Measurements from ENCODE around the gene RIMS1.
A peak's percentile ranks its signal among the peaks of the same experiment; 100 is the strongest.

The RIMS1 gene, protein sequence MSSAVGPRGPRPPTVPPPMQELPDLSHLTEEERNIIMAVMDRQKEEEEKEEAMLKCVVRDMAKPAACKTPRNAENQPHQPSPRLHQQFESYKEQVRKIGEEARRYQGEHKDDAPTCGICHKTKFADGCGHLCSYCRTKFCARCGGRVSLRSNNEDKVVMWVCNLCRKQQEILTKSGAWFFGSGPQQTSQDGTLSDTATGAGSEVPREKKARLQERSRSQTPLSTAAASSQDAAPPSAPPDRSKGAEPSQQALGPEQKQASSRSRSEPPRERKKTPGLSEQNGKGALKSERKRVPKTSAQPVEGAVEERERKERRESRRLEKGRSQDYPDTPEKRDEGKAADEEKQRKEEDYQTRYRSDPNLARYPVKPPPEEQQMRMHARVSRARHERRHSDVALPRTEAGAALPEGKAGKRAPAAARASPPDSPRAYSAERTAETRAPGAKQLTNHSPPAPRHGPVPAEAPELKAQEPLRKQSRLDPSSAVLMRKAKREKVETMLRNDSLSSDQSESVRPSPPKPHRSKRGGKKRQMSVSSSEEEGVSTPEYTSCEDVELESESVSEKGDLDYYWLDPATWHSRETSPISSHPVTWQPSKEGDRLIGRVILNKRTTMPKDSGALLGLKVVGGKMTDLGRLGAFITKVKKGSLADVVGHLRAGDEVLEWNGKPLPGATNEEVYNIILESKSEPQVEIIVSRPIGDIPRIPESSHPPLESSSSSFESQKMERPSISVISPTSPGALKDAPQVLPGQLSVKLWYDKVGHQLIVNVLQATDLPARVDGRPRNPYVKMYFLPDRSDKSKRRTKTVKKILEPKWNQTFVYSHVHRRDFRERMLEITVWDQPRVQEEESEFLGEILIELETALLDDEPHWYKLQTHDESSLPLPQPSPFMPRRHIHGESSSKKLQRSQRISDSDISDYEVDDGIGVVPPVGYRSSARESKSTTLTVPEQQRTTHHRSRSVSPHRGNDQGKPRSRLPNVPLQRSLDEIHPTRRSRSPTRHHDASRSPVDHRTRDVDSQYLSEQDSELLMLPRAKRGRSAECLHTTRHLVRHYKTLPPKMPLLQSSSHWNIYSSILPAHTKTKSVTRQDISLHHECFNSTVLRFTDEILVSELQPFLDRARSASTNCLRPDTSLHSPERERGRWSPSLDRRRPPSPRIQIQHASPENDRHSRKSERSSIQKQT (N-terminal part only)

DNA sequence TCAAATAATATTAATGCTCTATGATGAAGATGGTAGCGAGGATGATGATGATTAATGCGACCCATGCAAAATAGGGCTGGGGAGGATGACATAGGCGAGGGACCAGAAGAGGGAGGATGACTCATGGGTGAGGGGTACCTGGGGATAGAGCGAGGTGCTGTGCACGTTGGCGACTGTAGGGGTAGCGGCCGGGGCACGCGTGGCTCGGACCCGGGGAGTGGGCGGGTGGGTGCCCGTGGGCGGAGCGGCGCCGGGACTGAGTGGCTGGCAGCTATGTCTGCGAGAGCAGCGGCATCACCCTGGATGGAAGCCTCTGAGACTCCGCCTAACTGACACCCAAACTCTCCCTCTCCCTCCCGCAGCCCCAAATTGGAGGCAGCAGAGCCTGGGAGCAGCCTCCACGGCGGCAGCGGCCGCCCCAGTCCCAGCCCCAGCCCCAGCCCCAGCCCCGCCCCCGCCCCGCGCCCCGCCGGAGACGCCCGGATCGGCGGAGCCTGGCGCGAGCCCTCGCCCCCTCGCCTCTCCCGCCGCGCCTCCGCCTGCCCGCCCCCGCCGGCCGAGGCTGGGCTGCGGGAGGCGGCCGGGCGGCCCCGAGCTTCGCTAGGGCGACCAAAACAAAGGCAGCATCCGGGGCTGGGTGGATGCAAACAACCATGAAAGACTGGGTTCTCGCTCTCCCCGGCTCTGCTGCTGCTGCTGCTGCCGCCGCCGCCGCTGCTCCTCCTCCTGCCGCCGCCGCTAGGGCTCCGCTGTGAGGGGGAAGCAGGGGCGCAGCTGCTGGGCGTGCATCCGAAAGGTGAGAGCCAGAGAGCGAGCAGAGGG, at the start of gene RIMS1:
Gene RIMS1, plus strand, starts transcription at position 367 of the 822 bp plus-strand sequence. CDS start 474 bp downstream, outside the sequence.
- no peak for DNase-seq (ENCODE audit: low read depth)

DNA sequence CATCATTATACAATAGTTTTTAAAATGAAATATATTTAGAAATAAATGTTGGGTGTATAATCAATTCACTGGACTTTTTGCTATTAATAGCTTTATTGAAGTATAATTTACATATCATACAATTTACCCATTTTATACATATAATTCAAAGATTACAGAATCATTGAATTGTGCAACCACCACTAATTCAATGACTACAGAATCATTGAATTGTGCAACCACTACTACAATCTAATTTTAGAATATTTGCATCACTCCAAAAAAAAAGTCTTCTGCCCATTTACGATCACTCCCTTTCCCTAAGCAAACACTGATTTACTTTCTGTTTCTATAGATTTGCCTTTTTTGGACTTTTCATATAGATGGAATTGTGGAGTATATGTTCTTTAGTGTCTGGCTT, 35.1 kb upstream of the RIMS1 start:
- no peak for DNase-seq (ENCODE audit: low read depth)

DNA sequence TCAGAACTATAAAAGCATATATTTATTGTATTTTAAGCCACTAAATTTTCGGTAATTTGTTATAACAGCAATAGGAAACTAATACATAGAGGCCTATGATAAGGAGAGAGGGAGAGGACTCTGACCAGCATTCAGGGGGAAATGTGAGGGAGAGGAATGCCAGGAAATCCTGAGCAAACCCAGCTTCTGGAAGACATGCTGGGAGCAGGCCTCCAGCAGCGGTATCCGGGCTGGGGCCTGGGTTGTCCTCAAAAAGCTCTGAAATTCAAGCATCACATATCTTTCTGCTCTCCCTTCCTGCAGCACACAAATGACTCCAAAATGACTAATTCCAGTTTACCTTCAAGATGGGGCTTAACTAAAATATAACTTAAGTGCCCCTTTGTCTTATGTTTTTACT, 33.4 kb upstream of the RIMS1 start:
- no peak for DNase-seq (ENCODE audit: low read depth)

DNA sequence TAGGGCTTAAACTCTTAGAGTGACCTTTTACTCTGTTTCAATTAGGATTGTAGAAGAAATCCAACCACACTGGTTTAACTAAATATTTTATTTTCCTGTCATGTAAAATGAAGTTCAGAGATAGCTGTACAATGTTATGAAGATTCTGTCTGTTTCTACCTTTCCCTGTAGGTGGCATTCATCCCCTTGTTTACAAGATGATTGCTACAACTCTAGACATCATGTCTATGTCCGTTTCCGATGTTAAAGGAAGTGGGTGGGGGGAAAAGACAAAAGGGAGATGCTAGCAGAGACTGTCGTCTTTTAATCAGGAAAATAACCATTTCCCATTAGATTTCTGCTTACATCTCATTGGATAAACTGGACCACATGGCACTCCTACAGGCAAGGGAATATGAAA, 30.9 kb upstream of the RIMS1 start:
- no peak for DNase-seq (ENCODE audit: low read depth)

DNA sequence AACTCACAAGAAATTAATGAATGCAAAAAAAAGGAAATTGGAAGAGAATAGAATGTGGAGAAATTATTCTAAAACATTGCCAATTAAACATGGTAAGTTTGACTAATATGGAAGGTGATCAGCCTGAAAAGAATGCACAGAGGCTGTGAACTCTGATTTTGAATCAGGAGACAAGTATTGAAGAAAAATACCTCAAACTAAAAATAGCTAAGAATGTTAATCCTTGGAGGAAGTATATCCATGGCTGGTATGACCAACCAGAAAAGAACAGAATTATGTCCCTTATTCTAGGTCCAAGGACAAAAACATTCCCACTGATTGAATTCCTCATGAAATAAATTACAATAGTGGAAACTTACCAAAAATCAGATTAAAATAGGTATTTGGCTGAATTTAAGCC, 7.3 kb upstream of the RIMS1 start:
- DNase-seq (ENCODE audit: low read depth), result no peak

DNA sequence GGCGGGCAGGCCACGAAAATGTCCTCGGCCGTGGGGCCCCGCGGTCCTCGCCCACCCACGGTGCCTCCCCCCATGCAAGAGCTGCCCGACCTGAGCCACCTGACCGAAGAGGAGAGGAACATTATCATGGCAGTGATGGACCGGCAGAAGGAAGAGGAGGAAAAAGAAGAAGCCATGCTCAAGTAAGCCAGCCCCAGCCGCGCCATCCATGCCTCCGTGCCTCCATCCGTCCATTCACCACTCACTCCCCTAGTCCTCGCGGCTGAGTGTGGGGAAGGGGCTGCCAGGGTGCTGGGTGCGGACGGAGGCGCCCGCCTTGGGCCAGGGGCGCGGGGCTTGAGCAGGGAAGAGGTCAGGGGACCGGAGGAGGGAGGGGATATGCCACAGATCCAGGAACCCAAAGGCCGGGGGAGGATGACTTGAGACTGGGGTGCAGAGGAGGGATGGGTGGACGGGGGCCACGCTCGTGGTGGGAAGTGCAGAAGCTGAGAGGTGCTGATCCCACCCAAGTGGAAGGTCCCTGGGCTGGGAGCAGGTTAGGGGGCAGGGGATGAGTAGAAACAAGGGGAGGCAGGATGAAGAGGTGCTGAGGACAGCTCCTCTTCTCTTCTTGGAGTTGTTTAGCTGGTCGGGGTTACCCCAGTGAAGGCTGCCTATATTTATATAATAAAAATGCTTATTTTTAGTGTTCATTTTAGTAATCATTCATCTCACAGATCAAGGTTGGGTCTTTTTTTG, 825 bp downstream of the RIMS1 start:
- DNase-seq (ENCODE audit: low read depth), result no peak

DNA sequence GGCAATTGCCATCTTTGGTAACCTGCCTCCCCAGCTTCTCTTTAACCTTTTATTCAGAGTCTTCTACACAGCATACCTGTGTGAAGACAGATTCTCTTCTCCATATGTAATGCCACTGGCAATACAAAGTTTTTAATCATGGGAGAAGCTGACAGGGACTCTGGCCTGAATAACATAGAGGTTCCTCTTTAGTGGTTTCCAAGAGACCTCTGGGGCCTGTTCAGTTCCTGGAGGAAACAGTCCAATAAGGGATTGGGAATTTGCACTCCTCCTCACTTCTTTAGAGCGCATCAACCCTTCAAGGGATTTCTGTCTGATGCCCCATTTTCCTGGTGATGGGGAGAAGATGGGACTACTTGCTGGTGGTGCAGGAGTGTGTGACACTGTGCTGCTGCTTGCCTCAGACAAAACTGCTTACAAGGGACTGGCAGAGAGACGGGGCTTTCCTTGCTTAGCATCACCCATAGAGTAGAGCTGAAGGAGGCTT, 1.4 kb downstream of the RIMS1 start:
- DNase-seq (ENCODE audit: low read depth), result no peak

DNA sequence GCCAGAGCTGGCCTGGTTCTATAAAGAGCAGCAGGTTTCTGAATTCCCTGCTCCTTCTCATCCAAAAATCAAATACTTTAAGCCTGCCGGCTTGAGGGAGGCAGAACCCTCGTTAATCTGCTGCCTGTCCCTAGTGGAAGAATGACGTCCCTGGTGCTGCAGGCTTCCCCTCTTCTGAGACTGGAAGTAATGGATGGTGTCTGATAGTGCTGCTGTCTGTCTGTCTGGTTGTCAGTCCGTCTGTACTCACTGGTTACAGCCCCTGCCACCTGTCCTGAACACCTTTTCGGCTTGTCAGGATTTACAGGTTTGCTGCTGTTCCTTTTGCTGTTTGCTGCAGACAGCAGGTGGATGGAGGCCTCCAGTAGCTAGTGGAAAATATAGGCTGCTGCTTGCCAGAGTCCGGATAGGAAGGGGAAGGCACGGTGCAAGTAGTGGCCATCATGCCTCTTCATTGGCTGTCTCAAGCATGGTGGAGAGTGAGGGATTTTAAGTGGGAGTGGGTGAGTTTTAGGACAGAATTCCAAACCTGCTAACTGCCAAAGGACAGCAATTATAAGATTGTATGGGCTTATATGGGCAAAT, 2.5 kb downstream of the RIMS1 start:
- no peak for DNase-seq (ENCODE audit: low read depth)

DNA sequence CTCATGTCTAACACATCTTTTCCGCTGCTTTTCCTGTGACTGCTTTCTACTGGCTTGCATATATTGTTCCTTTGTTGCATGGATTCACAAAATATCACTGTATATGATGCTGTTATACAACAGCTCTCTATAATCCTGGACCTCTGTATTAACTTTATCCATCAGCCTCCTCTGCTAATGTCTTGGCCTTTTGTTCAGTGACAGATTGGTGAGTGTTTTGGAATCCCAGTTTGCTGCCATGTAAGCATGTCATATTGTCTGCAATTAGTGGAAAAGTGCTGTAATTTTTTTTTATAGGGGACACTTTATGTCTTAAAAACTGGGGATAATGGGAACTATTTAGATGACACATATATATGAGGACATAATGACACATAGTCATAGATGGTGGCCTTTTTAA, 3.0 kb downstream of the RIMS1 start:
- DNase-seq (ENCODE audit: low read depth), result no peak

DNA sequence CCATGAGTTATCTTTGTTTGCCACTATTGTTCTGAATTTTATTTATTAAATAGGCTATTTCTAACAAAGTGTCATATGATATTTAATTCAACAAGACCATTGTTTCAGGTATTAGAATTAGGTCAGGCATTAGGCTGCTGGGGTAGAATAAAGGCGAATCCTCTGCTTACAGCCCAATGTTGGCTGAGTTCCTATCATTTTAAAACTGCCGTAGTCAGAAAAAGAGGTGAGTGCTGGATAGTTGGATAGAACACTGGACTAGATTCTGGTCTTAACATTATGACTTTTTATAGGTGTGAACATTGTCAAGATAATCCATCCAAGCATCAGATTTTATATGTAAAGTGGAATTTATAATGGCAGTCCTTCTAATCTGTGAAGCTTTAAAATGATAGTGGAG, 6.3 kb downstream of the RIMS1 start:
- DNase-seq (ENCODE audit: low read depth), result no peak

DNA sequence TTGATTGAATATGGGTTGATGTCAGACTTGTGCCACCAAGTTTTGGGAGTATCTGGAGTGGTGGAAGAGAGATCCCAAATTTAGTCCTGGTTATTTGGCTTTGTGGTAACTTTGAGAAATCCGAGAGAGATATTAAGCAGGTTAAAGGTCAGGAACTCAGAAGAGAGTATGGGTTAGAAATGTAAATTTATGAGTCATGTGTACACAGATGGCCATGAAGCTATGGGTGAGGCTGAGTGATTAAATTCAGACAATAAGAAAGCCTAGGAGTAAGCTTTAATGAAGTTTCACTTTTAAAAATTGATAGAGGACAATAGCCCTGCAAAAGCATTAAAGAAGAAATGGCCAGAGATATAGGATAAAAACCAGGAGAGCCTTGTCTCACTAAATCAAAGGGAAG, 14.3 kb downstream of the RIMS1 start:
- no peak for DNase-seq (ENCODE audit: low read depth)

DNA sequence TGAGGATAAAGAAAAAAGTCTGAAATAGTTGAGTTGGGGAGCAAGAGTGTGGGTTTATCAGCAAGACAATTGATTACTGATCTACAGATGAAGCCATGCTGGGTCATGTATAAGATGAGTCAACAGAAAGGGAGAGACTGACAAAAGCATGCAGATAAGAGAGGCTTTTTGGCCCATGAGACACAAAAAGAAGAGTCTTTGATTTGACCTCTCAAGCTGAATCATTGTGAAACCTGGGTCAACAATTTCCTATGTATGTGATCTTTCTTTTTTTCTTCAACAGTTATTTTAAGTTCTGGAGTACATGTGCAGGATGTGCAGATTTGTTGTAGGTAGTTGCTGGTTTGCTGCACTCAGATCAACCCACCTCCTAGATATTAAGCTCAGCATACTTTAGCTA, 15.9 kb downstream of the RIMS1 start:
- no peak for DNase-seq (ENCODE audit: low read depth)

DNA sequence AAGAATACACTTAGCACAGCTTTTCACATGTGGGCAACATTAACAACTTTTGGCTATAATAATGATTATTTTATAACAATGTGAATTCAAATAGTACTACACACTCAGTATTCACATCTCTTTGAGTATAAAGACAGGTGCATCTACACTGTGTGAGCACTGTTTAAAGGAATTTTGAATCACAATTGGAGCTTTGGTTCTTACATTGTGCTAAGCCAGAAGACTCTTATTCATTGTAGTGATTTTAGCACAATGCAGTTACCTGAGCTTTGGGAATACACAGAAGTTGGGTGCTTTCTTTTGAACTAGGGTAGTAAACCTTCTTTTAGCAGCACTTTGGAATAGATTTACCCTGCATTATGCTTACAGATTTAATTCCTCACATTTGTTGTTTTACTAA, 20.5 kb downstream of the RIMS1 start:
- no peak for DNase-seq (ENCODE audit: low read depth)

DNA sequence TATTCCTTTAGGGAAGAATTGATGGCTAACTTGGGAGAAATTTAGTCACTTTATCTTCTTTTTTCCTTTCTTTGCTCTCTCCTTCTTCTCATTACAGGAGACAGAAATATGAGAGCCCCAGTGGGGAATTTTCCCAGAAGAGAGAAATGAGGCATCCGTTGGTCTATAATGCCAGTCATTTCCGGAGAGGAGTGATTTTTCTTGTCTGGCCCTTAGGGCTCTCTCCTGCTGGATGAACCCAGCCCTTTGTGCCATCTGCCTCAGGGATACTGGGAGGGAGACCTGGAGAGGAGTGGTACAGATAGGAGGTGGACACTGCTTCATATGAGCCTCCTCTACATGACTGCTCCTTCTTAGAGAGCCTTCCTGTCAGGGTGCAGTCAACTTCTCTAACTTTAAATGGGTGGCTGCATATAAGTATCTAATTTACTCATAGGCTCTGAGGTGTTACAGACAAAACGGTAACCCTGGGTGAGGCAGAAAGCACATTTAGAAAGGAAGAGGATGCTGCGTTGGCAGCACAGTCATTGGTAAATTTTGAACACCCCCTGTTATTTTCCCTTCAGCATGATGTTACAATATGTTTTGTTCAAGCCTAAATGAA, 21.9 kb downstream of the RIMS1 start:
- no peak for DNase-seq (ENCODE audit: low read depth)

DNA sequence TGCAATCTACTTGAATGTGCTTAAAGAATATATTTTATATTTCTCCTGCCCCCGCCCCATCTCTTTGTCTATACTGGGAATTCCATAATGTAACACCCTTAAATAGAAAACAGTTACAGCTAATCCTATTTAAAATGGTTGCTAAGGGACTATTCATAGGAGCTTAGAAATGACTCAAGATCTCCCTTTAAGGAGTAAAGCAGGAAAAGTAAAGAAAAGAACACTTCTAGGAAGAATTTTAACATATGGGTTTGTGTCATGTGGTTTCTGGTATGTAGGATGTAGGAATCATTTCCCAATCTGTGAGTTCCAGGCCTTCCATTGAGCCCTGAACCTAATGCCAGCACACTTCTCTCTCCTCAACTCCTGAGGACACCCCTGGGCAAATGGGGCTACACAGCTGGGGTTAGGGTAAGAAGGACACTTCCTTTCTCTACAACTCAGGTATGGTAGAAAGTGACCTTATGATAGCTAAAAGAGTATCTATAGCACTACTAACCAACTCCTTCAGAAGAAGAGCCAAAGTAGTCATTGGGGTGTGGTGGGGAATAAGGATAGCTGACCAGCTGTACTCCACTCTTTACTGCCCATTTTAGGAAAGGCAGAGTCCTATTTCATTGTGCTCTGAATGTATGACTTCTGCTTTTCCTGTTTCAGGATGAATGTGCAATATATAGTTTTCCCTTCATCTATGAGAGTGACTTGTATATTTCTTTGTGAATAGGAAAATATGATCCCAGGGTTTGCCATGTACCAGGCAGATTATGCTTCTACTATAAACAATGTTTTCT, 27.3 kb downstream of the RIMS1 start:
- no peak for DNase-seq (ENCODE audit: low read depth)

DNA sequence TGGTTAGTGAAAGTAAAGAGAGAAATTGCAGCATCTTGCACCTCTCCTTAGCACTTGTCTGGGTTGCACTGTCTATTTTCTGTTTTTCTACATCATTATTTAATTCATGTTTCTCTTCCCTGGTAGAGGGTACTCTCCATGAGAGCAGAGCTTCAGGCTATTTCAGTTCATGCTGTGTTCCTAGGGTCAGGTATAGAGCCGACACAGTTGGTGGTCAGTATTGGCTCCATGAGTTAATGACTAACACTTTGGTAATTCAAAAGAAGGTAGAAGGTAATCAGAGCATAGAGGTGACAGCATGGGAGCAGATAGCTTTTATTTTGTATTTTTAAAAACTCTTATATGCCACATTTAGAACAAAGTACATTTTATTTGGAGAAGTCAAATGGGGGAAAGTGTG, 42.7 kb downstream of the RIMS1 start:
- no peak for DNase-seq (ENCODE audit: low read depth)

DNA sequence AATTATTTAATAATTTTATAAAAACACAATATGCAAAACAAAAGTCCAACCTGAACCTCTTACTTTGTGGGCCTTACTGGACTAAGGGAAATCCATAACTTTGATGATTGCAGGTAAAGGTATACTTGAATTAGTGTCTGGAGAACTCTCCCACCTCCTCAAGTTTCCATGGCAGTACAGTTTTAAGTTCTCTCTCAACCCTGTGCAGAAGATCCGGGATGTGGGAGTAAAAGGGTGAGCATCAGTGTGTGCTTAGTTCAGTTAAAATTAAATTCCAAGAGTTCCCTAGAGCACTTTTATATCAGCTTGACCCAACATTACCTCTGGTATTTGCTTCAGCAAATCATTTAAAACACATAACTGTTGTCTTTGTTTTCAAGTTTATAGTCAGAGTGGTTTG, 47.5 kb downstream of the RIMS1 start:
- no peak for DNase-seq (ENCODE audit: low read depth)

DNA sequence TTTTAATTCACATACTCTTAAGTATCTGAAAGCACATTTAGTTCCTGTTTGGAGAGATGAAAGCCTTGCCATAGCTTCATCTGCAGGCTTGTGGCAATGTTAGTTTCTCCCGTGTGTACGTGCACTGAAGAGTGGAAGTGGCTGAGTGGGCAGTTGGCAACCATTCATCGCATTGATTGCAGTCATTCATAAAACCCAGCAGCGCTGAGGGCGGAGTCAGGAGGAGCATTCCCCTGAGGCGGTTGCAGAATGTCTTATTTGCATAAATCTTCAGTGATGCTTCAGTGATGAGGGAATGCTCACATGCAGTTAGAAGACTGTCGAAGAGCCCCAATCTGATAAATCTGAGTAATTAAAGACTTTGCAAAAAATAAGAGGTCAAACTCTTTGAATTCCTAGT, 79.1 kb downstream of the RIMS1 start:
- no peak for DNase-seq (ENCODE audit: low read depth)

DNA sequence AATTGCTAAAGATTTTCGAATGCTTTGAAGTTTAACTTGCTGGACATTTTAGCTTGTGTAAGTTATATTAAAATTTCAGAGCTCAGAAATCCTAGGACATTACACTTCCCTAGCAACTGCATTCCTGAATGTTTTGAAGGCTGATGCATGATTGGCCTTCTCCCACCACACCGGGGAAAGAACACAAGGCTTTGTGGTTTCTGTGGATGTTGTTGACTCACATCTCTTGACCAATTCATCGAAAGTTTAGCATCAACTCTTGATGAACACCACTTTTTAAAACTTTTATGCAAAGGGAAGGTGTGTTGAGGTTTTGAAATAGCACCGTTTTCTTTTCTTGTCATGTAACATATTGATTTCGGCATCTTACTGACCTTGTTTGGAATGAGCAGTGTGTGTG, 81.1 kb downstream of the RIMS1 start:
- peak; percentile 24 for DNase-seq (ENCODE audit: low read depth)
